Measurements from ENCODE around the gene FADS1.

DNA sequence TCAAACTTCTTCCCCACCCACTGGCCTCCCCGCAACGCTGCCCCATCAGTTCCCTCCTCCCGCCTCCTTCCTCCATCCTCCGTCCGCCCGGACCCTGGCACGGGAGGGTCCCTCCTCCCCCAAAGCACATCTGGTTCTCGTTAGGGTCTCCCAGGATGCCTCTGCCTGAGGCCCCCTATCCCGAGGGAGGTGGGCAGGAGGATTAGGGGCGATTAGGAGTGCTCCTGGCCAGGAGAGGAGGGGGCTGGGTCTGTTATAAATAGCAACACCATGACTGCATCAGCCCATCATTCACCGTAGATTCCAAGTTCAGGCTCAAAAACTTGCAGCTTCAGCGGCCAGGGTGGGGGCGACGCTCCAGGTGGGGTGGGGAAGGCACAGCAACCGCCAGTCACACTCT lies 54.0 kb downstream of the FADS1 start:
- TF ChIP-seq CTCF (IDR thresholded peaks at IDR 0.05; ENCODE audit: low read length) (no peak), EZH2 (IDR thresholded peaks at IDR 0.05; ENCODE audit: borderline replicate concordance, low read length) (no peak)
